HG02840 (cell line): ENCODE results near the gene ROPN1L.
A peak's percentile ranks its signal among the peaks of the same experiment; 100 is the strongest.
"Not testable (repeated sequence)": the region's sequence is repeated elsewhere in the genome, so short reads cannot be mapped to it uniquely, and the experiment has no call there.

Experiments
- ATAC-seq: cut with Tn5 transposase; IDR thresholded peaks from one replicate; pipeline ENCODE4 v1.9.1; 2021; ENCODE audit warnings: mild to moderate bottlenecking, moderate library complexity, moderate number of reproducible peaks; ENCODE audit not compliant: unreplicated experiment, low FRiP score

The ROPN1L gene

DNA sequence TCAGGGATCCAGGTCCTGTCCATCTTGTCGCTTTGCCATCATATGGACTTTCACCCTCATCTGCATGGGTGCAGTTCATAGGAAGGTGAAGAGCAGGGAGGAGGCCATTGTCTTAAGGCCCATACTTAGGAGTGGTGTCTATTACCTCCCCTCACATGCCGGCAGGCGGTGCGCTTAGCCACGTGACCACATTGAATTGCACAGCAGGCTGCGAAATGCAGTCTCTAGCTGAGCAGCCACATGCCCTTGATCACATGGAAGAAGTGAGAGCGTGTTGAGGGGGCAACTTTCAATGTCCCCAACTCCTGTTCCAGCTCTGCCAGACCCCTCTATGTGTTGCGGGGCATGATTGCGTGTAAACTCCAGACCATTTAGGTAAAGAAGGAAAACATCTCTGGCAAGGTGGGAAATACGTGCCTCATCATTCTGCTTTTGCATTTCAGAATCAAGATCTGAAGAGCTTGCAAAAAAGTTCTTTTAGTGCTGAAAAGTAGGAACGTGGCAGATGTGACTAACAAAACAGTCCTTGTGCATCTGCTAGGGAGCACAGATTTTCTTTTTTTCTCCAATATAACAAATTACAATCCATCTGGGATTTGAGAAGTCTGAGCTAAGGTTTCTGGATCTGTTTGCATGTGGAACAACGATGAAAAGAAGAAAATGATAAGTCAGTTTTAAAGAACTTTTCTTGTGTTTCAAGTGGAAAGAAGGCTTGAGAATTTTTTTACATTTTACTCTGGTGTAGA lies 34.4 kb downstream of the ROPN1L start:
- no peak for ATAC-seq

DNA sequence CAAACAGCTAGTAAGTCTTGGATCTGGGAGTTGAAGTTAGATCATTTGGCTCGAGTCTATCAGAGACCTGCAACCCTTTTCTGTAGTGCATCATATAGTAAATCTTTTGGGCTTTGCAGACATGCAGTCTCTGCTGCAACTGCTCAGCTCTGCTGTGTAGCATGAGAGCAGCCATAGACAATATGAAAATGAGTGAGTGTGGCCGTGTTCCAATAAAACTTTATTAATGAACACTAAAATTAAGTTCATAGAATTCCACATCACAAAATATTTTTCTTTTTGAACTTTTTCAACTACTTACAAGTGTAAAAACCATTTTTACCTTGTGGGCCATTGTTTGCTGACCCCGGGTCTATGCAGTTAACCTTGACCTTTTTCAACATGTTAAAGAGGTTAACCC lies 35.2 kb downstream of the ROPN1L start:
- no peak for ATAC-seq

DNA sequence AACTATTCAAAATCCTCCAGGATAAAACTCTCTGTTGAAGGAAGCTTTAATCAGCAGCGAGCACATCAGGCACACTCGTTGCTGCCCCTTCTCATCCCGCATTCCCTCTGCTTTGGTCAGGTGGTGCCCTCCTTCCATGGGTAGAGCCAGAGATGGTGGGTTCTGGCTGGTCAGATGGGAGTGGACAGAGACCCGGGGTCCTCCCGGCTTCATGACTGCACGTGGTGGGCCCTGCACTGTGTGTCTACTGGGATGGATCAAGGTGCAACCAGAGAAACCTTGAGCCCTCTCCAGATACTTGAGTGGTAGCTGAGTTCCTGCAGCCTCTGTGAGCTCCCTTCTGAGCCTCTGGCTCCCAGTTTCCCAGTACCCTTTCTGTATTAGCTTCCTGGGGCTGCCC lies 36.3 kb downstream of the ROPN1L start:
- no peak for ATAC-seq

DNA sequence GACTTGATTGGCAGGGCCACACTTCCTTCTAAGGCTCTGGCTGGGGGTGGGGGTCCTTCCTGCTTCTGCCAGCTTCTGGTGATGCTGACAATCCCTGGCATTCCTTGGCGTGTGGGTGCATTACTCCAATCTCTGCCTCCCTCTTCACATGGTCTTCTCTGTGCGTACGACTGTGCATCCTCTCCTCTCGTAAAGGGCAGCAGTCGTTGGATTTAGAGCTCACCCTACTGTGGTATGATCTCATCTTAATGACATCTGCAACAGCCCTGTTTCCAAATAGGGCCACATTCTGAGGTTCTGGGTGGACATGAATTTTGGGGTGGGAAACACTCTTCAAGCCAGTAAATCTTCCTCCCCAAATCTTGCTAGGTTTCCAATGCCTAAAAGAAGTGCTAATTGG lies 36.8 kb downstream of the ROPN1L start:
- no peak for ATAC-seq

DNA sequence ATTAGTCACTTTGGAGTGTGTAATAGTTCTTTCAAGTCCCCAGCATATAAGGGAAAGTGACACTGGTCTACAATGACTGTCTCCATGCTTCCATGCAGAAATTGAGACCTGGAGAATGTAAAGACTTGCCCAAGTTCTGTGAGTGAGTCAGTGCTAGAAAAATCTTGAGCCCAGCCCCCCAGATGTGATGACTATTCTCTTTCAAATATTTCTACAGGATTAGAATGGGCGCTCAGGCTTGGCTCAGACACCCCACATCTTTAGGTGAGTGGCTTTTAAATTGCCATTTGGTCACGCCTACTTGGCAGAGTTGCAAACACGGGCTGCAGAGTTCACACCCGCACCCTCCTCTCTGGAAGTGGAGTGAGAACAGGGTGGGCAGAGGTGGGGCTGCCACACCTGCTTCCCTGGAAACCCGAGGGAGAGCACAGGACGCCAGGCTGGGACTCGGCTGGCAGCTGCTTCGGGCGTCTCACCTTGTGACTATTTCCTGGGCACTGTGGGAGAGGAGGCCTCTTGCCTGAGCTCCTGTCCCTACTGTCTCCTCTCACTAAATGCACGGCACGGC lies 37.6 kb downstream of the ROPN1L start:
- no peak for ATAC-seq

DNA sequence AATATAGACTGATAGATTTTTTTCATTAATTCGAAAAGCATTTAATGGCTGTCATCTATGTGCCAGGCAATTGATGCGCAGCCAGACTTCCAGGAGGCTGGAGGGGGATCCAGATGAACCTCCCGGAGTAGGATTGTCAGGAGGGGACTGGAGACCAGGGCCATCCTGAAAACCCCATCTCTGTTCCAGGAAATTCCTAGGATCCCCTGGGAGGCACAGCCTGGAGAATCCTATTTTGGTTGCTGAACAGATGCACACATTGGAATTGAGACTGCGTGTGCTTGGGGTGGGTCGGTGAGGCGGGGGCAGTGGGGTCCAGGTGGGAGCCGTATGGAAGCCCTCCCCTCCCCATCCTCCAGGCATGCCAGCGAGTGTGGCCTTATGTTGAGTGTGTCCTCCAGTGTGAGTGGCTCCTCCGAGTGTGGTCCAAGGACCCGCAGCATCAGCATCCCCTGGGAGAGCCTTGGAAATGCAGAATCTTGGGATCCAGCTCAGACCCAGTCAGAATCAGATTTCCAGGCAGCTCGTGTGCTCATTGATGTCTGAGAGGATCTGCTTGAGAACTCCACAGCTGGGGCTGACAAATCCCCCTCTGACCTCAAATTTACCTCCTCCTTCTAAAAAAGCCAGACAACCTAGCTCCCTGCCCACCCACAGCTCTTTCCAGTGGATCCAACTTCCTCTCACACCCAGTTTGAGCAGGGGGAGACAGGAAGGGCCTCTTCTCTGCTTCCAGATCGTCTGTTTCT lies 38.7 kb downstream of the ROPN1L start:
- ATAC-seq: no peak

DNA sequence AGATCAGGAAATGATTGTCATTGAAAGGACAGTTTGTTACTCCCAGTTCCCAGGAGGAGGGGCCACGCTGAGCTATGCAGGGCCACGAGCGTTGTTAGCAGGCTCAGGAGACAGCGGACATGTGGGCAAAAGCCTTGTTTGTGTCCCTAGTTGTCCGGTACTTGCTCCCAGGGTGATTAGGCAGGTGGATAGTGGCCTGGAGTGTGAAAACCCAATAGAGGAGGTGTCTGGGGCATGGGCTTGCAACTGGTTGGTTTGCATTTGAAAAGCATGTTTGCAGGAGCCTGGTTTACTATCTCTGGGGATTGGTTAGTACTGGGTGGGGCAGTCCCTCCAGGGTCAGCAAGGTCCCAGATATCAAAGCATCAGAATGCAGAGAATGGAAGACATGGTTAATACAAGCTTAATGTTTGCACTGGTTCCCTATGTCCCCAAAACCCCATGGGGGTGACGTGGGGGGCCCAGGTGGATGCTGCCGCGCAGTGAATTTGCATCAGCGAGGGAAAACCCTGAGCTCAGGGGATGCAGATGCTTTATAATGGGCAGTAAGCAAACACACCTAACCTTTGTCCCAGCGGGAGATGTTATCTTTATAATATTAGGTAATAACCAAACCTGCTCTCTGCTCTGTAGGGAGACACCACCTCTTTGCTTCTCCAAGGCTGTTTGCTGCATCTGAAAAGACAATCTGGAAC lies 39.7 kb downstream of the ROPN1L start:
- no peak for ATAC-seq

DNA sequence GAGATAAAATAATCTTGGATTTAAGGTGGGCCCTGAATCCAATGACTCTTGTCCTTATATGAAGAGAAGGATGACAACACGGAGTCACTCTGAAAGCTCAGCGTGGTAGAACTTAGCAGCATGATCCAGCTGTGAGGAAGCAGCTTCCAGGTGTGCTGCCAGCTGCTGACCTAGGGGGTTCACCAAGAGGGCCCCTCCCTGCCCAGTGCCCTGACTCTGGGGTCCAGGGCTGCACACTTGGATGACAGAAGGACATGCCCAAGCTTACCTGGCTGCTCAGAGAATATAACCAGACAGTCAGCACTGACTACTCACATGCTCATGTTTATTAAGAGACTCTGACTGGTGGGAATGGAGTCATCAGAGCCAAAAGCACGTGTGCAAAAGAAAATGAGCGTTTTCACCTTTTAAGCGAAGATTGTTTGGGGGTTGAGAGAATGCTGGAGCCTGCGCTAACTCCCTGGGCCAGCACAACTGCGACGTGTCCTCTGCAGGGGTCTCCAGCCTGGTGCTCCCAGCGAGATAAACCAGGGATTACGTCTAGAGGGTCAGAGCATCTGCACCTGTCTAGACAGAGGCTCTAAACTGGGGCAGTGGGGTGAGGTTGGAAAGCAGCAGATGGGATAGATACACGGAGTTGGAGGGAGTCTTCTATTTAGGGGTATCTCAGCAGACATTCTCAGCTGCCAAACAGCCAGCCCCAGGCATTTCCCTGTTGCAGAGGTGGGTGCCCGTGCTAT lies 41.3 kb downstream of the ROPN1L start:
- ATAC-seq: no peak

DNA sequence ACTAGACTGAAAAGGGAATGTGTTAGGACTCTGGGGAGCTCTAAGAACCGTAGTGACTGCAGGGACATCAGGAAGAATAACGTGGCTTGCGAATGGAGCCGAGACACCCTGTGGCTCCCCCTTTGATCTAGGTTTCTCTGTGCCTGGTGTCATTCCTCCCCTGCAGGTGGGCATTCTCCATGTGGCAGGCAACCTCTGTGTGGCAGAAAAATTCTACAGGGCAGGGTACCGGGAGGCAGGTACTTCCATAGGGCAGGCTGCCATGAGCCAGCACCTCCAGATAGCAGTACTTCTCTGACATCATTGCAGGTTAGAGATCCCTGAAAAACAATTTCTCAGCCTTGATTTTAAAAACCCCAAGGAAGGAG lies 43.1 kb downstream of the ROPN1L start:
- no peak for ATAC-seq

DNA sequence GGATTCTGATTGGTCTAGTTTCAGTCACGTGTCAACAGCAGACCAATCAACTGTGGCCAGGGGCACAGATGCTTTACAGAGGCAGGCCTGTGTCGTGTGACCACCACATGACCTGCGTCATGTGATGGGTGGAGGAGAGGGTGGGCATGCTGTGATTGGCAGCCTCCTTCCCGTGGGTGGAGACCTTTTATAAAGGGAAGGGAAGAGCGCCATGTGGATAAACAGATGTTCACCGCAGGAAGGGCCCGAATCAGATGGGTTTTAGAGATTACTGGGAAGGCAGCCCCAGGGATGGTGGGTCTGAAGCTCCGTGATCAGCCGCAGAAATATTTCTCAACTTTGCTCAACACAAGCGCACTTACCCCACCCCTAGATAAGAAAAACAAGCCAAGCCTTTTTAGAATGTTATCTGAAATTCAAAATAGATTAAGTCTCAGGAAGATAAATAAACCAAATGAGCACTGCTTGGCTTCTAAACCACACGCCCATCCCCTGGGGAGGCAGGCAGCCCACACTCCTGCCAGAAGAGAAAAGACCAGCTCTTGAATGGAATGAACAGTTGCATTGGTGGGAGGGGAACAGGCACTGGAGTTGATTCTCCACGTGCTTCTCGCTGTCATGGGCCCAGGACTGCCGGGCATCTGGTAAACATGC lies 43.6 kb downstream of the ROPN1L start:
- ATAC-seq: no peak

DNA sequence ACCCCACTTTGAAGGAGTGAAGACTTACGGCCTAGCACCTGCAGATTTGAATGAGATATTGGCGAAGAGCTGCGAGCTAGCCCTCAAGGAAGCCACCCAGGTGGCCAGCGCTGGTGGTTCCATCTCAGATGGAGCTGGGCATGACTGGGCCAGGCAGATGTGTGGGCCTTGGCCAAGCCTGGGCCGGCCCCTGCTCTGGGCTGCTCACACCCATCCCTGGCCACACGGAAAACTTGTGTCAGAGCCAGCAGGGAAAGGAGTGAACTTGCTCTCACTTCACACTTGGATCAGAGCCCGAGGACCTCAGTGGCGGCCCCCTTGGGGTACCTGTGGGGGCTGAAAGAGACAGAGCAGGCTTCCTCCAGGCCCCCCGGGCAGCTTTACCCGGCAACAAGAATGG lies 44.2 kb downstream of the ROPN1L start:
- no peak for ATAC-seq

DNA sequence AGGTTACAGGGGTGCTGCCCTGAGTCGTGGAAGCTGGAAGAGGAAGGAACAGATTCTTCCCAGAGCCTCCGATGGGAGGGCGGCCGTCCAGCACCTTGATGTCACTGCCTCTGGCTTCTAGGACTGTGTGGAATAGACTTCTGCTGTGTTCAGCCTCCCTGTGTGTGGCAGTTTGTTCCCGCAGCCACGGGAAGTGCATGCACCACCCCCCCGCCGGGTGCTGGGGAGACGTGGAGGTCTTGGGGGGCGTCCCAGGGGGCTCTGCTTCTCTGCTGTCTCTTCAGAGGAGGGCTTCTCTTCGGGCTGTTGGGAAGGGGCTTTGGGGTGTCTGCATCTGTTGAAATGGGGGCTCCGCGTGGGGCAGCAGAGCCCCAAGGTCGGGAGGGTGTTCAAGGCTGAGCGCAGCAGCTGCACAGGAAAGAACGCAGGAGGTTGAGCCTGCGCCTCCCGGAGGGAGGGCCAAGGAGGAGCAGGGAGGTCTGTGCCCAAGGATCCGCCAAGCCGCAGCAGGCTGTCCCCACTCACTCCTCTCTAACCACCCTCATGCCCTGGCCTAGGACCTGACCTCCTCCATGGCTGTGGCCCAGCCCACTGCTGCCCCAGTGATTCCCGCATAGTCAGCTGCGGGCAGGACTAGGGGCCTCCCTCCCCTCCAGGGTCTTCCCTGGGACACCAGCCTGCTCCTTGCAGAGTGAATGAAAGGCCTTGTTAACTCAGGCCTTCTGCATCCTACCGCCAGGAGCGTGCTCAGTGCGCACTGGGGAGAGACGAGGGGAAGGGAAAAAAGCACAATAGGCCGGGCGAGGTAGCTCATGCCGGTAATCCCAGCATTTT lies 45.0 kb downstream of the ROPN1L start:
- no peak for ATAC-seq

DNA sequence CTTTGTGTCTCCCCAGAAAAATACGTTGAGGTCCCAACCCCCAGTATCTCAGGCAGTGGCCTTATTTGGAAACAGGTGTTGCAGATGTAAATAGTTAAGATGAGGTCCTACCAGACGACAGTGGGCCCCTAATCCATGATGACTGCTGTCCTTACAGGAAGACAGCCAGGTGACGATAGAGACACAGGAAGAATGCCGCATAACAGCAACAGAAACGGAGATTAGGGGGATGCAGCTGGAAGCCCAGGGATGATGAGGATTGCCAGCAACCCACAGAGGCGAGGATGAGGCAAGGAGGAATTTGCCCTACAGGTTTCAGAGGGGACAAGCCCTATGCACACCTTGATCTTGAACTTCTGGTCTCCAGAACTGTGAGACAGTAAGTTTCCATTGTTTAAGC lies 46.5 kb downstream of the ROPN1L start:
- no peak for ATAC-seq

DNA sequence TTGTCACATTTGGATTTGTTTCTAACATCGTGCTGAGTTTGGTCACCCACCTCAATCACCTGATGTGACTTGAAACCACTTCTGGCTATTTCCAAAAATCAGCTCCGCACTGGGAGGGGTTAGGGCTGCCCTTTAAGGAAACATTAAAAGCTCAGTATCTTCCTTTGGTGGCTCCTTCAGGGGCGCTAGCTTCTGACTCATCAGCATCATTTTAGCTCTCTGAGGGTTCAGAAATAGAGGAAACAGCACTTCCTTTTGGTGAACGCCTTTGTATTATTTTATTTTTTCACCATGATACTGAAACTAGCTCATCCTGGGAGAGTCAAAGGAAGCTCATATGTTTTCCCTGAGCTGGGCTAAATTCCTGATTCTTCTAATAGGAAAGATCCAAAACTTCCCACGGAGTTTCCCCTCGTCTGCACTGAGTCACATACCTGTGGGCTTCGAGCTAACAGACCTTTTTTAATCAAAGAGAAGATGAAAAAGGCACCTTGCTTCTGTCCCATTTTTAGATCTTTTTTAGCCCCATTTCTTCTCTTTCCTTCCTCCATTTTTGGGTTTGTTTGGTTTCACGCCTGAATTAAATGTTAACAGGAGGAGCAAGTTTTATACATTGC lies 48.2 kb downstream of the ROPN1L start:
- ATAC-seq: peak; percentile 71

DNA sequence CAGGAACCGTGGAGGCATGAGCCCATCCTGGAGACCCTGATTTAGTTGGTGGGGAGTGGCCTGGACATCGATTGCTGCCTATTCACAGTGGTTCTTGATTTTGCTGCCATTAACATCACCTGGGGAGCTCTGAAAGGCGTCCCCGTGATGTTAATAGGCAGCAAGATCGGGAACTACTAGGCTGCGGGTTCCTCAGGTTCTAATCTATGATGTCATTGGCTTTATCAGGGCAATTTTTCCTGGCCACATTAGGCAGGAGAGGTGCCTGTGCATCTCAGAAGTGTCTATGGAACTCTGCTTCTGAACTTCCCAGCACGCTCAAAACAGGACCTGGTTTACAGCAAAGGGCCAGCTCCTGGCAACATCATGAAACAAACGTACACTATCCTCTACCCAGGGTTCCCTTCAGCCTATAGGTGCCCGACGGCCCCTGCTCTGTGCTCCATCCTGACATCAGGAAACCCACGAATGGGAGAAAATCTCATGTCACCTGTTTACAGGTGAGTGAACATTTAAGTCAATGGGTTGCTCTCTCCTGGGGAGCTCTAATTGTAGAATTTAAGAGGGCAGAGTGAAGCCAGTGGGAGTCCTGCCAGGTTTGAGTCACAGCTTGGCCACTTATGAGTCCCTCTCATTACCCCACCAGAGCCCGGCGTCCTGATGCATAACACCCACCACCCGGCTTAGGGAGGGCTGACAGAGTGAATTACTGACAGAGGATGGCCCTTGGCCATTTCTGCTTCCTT lies 49.4 kb downstream of the ROPN1L start:
- ATAC-seq: no peak

DNA sequence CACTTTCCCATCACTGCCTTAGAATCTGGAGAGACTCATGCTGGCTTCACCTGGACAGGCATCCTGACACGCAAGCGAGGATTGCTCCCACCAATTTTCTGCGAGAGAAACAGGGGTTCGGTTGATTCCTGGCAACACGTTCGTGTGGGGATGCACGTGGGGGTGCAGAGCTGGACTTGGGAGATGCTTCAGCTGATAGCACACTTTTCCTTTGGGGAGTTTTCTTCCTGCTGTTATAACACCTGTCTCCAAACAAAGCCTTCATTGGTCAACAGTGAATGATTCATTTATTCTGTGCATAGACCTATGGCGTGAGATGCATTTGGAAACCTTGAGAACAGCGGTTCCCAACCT lies 50.0 kb downstream of the ROPN1L start:
- ATAC-seq: no peak

DNA sequence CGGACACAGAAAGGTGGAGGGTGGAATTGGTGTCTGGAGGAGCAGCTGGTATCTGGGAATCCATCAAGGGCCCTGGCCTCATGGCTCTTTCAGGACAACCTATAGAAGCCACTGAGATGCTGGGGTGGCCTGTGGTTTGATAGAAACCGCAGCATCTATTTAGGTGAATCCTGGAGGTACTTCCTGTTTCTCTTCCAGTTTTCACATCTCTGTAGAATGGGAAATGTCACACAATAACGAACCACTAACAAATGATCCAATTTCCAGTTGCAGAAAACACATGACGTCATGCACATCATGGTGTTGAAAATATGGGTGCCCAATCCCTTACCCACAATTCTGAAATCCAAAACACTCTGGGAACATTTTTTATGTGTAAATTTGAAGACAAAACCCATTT lies 52.2 kb downstream of the ROPN1L start:
- no peak for ATAC-seq

DNA sequence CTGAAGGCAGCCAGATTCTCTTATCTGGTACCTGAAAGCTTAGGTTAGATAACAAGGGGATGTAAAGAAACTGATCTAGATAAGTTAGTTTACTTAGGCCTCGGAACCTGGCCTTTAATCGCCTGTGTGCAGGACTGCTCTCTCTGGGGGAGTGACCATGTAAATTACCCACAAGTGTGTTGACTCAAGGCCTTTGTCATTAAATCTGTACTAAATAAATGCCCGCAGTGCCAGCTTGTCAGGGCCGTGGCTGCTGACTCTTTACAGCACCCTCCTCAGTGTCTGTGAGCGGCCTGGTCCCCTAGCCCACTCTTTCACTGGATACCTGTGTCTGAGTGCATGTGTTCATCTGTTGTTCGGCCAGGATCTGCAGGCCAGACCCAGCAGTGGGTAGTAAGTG lies 52.8 kb downstream of the ROPN1L start:
- ATAC-seq: not testable (repeated sequence)
